Measurements from ENCODE around the gene PES1.

PES1 gene

DNA sequence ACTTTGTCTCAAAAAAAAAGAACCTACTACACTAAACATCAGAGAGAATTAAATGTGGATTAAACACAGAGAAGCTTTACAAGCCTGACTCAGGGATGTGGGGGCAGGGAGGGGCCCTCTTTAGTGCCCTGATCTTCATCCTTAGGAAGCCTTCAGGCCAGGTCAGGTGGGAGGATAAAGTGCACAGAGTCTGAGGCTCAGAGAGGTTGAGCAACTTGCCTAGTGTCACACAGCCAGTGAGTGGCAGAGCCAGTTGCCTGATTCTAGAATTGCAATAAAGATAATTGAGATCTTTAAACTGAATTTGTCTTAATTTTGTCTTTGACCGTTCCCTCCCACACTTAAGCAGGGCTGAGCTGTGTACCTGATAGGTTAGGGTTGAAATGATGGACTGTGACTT lies 52.3 kb downstream of the PES1 start:
- H3K4me3 ChIP-seq: no peak overlapping the region
- H3K9ac ChIP-seq: no peak overlapping the region

DNA sequence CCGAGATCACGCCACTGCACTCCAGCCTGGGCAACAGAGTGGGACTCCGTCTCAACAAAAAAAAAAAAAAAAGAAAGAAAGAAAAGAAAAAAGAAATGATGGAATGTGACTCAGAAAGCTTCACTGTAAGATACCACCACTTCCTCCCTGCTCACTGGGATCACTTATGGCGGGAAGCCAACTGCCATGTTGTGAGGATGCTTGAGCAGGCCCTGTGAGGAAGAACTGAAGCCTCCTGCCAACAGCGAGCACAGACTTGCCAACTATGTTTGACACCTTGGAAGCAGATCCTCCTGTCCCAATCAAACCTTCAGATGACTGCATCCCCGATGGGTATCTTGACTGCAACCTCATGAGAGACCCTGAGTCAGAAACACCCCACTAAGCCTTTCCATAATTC lies 53.4 kb downstream of the PES1 start:
- H3K27me3 ChIP-seq: no peaks in the 10 kb centered on the region
- H3K9me3 ChIP-seq: no peaks in the 10 kb centered on the region
- no peaks in the 10 kb centered on the region for H3K36me3 ChIP-seq
- no peaks in the 10 kb centered on the region for H3K4me1 ChIP-seq
- no peak for TF ChIP-seq Cebpa-rat (IDR thresholded peaks at IDR 0.05)
- H4K20me1 ChIP-seq: no peaks in the 10 kb centered on the region
- H3K4me3 ChIP-seq: no peak overlapping the region
- H3K27ac ChIP-seq: no peak overlapping the region
- no peak overlapping the region for H3K9ac ChIP-seq
- H3K4me2 ChIP-seq: no peak overlapping the region

More for the DNA sequence above, 52.3 kb downstream of the PES1 start:
- Histone ChIP-seq H3K9me3 (no peaks in the 10 kb centered on the region), H4K20me1 (no peaks in the 10 kb centered on the region), H3K27ac (no peak overlapping the region), H3K4me2 (no peak overlapping the region), H3K4me1 (no peaks in the 10 kb centered on the region), H3K36me3 (no peaks in the 10 kb centered on the region), H3K27me3 (no peaks in the 10 kb centered on the region)
- TF ChIP-seq Cebpa-rat (IDR thresholded peaks at IDR 0.05): no peak

DNA sequence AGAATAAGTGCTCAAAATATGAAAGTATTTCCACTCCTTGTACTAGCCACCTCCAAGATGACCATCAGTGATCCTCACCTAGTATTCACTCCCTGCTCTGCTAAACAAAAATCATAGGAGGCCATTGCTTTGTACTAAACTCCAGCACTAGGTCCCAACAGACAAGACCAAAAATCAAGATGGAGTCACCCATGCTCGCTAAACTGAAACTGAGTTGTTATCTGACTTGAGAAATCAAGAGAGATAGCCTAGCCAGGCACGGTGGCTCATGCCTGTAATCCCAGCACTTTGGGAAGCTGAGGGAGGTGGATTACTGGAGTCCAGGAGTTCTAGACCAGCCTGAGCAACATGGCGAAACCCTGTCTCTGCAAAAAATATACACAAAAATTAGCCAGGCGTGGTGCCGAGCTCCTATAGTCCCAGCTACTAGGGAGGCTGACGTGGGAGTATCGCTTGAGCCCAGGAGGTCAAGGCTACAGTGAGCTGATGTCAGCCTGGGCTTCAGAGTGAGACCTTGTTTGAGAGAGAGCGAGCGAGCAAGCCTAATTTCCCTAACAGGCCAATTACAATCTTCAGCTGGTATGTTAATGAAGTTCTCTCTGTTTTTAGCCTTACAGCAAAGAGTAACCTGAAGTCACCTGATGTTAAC lies 54.5 kb downstream of the PES1 start:
- no peak overlapping the region for H3K4me2 ChIP-seq
- no peak overlapping the region for H3K9ac ChIP-seq
- no peak overlapping the region for H3K27ac ChIP-seq
- no peaks in the 10 kb centered on the region for H3K9me3 ChIP-seq
- H3K27me3 ChIP-seq: no peaks in the 10 kb centered on the region
- H3K4me3 ChIP-seq: no peak overlapping the region
- no peak for TF ChIP-seq Cebpa-rat (IDR thresholded peaks at IDR 0.05)
- no peaks in the 10 kb centered on the region for H3K36me3 ChIP-seq
- H3K4me1 ChIP-seq: peaks cover 6% of the 10 kb centered on the region
- H4K20me1 ChIP-seq: no peaks in the 10 kb centered on the region

DNA sequence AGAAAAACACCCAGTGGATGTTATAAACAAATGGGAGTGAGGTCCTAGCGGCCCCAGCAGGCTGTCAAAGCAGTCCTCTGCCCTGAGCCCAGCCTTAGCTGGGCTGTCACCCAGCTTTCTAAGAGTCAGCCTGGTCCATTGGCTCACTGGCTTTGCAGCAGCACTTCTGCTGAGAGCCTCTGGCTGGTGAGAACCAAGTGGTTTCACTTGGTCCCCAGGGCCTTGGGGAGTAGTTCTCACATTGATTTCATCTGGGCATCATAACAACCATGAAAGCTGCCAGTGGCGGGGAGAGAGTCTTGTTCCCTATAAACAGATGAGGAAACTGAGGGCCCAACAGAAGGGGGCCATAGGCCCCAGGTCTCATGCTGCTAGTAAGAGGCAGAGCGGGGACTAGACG lies 56.5 kb downstream of the PES1 start:
- Histone ChIP-seq H3K27ac (no peak overlapping the region), H4K20me1 (no peaks in the 10 kb centered on the region), H3K27me3 (no peaks in the 10 kb centered on the region), H3K4me1 (peaks cover 6% of the 10 kb centered on the region), H3K9ac (no peak overlapping the region), H3K9me3 (no peaks in the 10 kb centered on the region), H3K4me3 (no peak overlapping the region), H3K4me2 (no peak overlapping the region), H3K36me3 (no peaks in the 10 kb centered on the region)
- TF ChIP-seq Cebpa-rat (IDR thresholded peaks at IDR 0.05): no peak

DNA sequence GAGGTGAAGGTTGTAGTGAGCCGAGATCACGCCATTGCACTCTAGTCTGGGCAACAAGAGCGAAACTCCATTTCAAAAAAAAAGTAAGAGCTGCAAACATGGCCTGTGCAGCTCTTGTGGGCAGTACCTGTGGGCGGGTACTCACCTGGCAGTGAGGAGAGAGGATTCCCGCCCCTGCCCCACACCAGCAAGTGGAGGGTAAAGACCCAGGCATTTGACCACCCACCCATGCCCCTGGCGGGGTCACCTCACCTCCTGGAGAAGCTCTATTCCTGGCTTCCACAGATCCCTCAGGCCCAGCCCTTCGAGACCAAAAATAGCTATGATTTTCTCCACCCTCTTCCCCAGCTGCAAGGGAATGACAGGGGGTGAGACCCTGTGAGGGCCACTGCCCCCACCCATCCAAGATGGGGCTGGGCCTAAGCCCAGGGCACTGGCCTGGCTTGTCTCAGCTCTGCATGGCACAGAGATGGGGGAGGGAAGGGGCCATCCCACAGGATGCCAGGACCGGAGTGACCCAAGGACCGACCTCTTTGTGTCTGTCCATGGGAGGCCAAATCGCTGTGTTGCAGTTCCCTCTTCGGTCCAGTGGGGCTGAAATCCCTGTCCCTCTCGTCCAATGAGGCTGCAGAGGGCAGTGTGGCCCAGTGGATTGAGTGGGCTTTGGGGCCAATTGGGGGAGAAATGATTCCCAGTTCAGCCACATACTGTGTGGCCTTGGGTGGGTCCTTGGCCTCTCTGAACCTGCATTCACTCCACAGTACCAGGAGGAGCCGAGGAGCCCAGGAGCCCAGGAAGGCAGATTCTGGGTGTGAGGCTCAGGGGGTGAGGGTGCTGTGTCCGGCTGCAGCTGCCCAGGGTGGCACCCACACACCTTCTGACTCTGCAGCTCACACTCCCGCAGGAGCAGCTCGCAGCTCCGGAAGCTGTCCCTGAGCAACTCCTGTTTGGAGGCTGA lies 59.8 kb downstream of the PES1 start:
- Histone ChIP-seq H3K4me1 (peaks cover 6% of the 10 kb centered on the region), H3K4me3 (no peak overlapping the region), H3K27ac (no peak overlapping the region), H3K27me3 (no peaks in the 10 kb centered on the region), H3K4me2 (no peak overlapping the region), H4K20me1 (no peaks in the 10 kb centered on the region), H3K9me3 (no peaks in the 10 kb centered on the region), H3K36me3 (no peaks in the 10 kb centered on the region), H3K9ac (no peak overlapping the region)
- TF ChIP-seq Cebpa-rat (IDR thresholded peaks at IDR 0.05): no peak

DNA sequence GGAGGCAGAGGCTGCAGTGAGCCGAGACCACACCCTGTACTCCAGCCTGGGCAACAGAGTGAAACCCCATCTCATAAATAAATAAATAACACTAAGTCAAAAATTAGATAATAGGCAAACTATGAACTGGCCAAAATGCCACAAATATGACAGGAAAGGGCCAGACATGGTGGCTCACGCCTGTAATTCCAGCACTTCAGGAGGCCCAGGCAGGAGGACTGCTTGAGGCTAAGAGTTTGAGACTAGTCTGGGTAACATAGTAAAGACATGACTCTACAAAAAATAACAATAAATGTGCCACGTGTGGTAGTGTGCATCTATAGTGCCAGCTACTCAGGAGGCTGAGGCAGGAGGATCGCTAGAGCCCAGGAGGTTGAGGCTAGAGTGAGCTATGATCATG lies 65.1 kb downstream of the PES1 start:
- H3K9ac ChIP-seq: no peak overlapping the region

More for the DNA sequence above, 65.1 kb downstream of the PES1 start:
- no peaks in the 10 kb centered on the region for H4K20me1 ChIP-seq
- H3K4me1 ChIP-seq: peaks cover 20% of the 10 kb centered on the region
- H3K27me3 ChIP-seq: no peaks in the 10 kb centered on the region
- no peak overlapping the region for H3K4me3 ChIP-seq
- no peak for TF ChIP-seq Cebpa-rat (IDR thresholded peaks at IDR 0.05)
- H3K9me3 ChIP-seq: no peaks in the 10 kb centered on the region
- no peak overlapping the region for H3K4me2 ChIP-seq
- no peaks in the 10 kb centered on the region for H3K36me3 ChIP-seq
- H3K27ac ChIP-seq: no peak overlapping the region
